ENCODE results near the gene EPHA6. TPM values are rescaled to one million over a fixed set of nuclear protein-coding genes. Genes with fewer than 3 reads are reported as not detected.

EPHA6 gene
- total RNA-seq, 1 experiment from 2014 or later = 1.2 TPM

GRCh38 chr3:96844204-96844514 is 29.8 kb downstream of the EPHA6 start:
- no peak for TF ChIP-seq EZH2 (IDR thresholded peaks at IDR 0.05; ENCODE audit: low read depth)
- TF ChIP-seq CTCF (conservative IDR thresholded peaks at IDR 0.05) = no peak
- Histone ChIP-seq H3K79me2 (ENCODE audit: low read depth) (no peaks in the 10 kb centered on the region), H3K27me3 (ENCODE audit: insufficient read depth, low read depth) (no peaks in the 10 kb centered on the region), H3K9me2 (ENCODE audit: insufficient read depth) (no peaks in the 10 kb centered on the region), H3K4me2 (no peak overlapping the region), H3K4me1 (replicated peaks; ENCODE audit: insufficient read depth) (no peaks in the 10 kb centered on the region), H4K20me1 (ENCODE audit: insufficient read depth) (no peaks in the 10 kb centered on the region), H3K4me3 (no peak overlapping the region), H3K27ac (no peak overlapping the region), H3K9me3 (ENCODE audit: insufficient read depth, low read depth) (no peaks in the 10 kb centered on the region), H3K36me3 (ENCODE audit: low read depth) (no peaks in the 10 kb centered on the region), H2AFZ (no peak overlapping the region), H3F3A (ENCODE audit: insufficient read depth, low read depth) (no peaks in the 10 kb centered on the region)
- intact Hi-C loops (cut with micrococcal nuclease; ENCODE audit: unreplicated experiment) = no loop called here
- DNase-seq = no peak
- BruUV-seq (replicated peaks) = no TSS peak
- ChIA-PET POLR2A (ENCODE audit: unreplicated experiment) (no interaction called here), CTCF (no interaction called here)

- H3K4me3 ChIP-seq = no peak overlapping the region
- no peak overlapping the region for H3K4me2 ChIP-seq
- intact Hi-C loops (cut with micrococcal nuclease; ENCODE audit: unreplicated experiment) = no loop called here
- H3K79me2 ChIP-seq (ENCODE audit: low read depth) = no peaks in the 10 kb centered on the region
- POLR2A ChIA-PET (ENCODE audit: unreplicated experiment) = interaction anchor here (0.6 kb wide), 1 partner anchor 272 kb away, joined by 10 read pairs; no protein-coding TSS in a partner anchor
- CTCF ChIA-PET = no interaction called here
- TF ChIP-seq EZH2 (IDR thresholded peaks at IDR 0.05; ENCODE audit: low read depth) (no peak), CTCF (conservative IDR thresholded peaks at IDR 0.05) (peak; percentile 19; the same call in 1 of the 2 replicates)
- H3K27me3 ChIP-seq (ENCODE audit: insufficient read depth, low read depth) = no peaks in the 10 kb centered on the region
- no TSS peak for BruUV-seq (replicated peaks)
- no peaks in the 10 kb centered on the region for H3F3A ChIP-seq (ENCODE audit: insufficient read depth, low read depth)
- H3K36me3 ChIP-seq (ENCODE audit: low read depth) = no peaks in the 10 kb centered on the region
- DNase-seq = no peak
- H3K27ac ChIP-seq = no peak overlapping the region
- H3K9me2 ChIP-seq (ENCODE audit: insufficient read depth) = no peaks in the 10 kb centered on the region
- H3K4me1 ChIP-seq (replicated peaks; ENCODE audit: insufficient read depth) = no peaks in the 10 kb centered on the region
- no peak overlapping the region for H2AFZ ChIP-seq
- no peaks in the 10 kb centered on the region for H4K20me1 ChIP-seq (ENCODE audit: insufficient read depth)
- no peaks in the 10 kb centered on the region for H3K9me3 ChIP-seq (ENCODE audit: insufficient read depth, low read depth)
These were observed 38.5 kb downstream of the EPHA6 start for GRCh38 chr3:96852849-96853248.

- no peaks in the 10 kb centered on the region for H3K27me3 ChIP-seq (ENCODE audit: insufficient read depth, low read depth)
- H3K4me1 ChIP-seq (replicated peaks; ENCODE audit: insufficient read depth) = no peaks in the 10 kb centered on the region
- H3K9me2 ChIP-seq (ENCODE audit: insufficient read depth) = no peaks in the 10 kb centered on the region; the same call in 1 of the 2 replicates
- no peak for DNase-seq
- no peak overlapping the region for H3K27ac ChIP-seq
- H3F3A ChIP-seq (ENCODE audit: insufficient read depth, low read depth) = no peaks in the 10 kb centered on the region
- no peak overlapping the region for H3K4me3 ChIP-seq
- no peak overlapping the region for H2AFZ ChIP-seq
- TF ChIP-seq CTCF (conservative IDR thresholded peaks at IDR 0.05) = no peak
- TF ChIP-seq EZH2 (IDR thresholded peaks at IDR 0.05; ENCODE audit: low read depth) = no peak
- no peak overlapping the region for H3K4me2 ChIP-seq
- ChIA-PET CTCF (no interaction called here), POLR2A (ENCODE audit: unreplicated experiment) (no interaction called here)
- H3K36me3 ChIP-seq (ENCODE audit: low read depth) = no peaks in the 10 kb centered on the region
- no TSS peak for BruUV-seq (replicated peaks)
- no peaks in the 10 kb centered on the region for H3K9me3 ChIP-seq (ENCODE audit: insufficient read depth, low read depth)
- intact Hi-C loops (cut with micrococcal nuclease; ENCODE audit: unreplicated experiment) = no loop called here
- no peaks in the 10 kb centered on the region for H3K79me2 ChIP-seq (ENCODE audit: low read depth)
- no peaks in the 10 kb centered on the region for H4K20me1 ChIP-seq (ENCODE audit: insufficient read depth)
These were observed 46.5 kb downstream of the EPHA6 start for GRCh38 chr3:96860882-96861281.
